ENCODE results near the gene RFX3.
A peak's percentile ranks its signal among the peaks of the same experiment; 100 is the strongest.

The RFX3 gene

GRCh38 chr9:3191715-3192114 is 334.1 kb downstream of the RFX3 start:
- no peak for DNase-seq

DNA sequence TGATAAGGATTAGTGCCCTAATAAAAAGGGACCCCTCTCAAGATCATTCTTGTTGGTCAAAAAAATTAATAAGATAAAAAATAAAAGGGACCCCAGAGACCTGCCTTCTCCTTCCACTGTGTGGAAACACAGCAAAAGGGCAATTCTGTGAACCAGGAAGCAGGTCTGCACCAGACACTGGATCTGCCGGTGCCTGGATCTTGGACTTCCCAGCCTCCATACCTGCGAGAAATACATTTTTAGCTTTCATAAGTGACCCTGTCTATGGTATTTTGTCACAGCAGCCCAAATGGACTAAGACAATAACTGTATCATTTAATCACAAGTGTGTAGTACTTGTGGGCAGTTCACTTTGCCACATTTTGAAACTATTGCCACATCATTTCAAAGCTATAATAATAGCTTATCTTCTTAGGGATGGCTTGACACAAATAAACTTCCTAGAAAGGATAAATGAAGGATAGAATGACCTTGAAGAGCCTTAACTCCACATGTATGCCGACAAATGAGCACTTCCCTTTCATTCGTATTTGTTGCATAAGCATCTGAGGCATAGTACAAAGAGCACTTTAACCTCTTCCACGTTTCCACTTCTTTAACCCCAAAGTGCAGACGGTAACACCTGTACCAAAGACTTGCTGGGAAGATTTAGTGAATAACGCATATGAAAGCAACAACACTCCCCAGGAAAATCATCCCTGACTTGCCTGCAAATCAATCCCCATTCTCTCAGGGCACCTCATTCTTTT is 336.5 kb downstream of the RFX3 start:
- no peak for DNase-seq

DNA sequence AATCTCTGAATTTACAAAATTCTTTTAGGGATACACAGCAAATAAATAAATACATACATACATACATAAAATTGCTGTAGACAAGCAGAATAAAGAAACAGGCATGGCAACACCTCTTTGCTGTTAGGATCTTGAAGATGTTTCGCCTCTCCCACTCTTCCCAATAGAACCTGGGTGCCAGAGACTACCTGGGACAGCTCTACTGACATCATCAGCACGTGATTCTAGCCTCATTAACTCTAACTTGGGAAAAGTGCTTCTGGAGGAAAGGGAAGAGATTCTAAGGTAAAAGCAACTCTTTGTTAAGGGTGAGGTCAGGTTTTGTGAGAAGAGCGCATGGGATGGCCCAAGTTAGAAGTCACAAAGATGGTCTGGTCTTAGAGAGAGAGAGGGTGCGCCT is 339.1 kb downstream of the RFX3 start:
- no peak for DNase-seq

DNA sequence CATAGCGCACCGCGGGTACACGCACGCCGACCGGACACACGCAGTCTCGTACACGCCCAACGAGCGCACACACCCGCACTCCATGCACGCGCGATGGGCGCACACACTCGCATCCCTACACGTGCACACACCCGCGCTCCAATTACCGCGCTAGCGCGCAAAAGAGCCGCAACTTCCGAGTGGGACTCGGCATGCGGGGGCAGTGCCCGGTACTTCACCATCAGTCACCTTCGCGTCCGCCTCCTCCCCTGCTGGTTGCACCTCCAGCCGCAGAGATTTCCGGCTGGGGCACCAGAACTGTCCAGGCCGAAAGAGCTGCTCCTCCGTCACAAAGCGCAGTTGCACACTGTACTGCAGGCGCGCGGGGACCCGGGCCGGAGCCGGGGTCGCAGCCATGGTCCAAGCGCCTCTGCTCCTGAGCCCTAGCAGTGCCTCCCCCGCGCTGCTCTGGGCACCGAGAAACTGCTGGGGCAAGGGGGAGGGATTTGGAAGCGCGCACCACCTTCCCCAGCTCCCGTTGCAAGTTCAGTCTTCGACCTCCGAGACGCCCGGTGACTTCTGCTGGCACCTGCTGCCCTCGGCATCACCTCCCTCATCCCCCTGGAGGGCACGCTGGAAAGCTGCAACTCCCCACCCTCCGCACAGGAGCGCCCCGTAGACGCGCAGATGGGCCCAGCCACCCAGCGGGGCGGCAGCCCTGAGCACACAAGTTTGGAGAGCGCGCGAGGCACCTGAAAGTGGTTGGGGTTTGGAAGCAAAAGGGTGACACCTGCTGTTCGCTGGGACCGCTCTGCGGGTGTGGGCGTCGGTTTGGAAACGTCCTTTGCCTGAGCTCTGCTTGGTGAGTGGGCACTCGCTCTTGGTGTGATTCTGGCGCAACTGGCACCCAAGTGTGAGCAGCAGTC is 344.5 kb downstream of the RFX3 start:
- DNase-seq = peak in 2 of 4 experiments; percentile 2 to 7

- no peak for DNase-seq
Observed at GRCh38 chr9:3180696-3181048, 345.1 kb downstream of the RFX3 start.

GRCh38 chr9:3179711-3180110 is 346.1 kb downstream of the RFX3 start:
- no peak for DNase-seq

- no peak for DNase-seq
Observed at GRCh38 chr9:3177936-3178335, 347.9 kb downstream of the RFX3 start.

DNA sequence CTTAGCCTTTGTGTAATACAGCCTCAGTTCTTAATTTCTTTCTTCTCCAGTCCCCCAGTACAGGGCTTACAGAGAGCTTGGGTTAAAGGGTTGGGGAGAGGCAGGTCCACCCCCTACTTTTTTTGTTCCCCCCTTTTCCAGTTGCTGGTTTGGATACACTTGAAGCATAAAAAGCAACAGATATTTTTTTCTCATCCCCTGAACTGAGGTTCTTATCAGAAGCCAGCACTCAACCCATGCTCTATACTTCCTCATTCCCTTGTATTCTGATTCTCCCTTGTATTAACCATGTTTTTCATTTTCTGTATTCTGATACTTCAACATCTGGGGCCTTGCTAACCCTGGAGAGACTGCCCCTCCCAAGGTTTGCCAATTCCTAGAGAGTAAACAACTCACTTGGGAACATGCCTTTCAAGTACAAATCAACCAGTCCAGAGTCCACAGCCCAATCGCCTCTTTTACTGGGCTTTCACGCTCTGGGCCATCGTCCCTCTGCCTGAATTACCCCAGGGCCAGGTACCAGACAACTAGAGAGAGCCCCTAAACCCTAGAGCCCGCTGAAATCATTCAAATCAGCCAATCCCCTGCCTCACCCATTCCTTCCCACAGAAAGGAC is 348.5 kb downstream of the RFX3 start:
- no peak for DNase-seq

DNA sequence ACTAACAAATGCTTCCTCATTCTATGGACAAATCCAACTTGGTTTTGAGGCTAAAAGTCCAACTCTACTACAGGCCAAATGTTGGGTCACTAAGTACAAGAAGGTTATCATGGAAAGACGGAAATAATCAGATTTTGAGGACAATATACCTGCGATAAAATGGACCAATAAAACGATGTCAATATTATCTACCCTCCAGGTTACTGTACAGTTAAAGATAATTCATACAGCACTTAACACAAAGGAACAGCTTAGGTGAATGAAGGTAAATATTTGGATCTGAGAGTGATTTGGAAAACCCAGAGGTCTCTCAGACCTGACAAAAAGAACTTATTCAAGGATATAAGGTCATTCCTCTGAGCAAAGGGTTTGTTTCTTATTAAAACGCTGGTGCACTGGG is 352.4 kb downstream of the RFX3 start:
- DNase-seq = no peak

GRCh38 chr9:3170819-3171218 is 355.0 kb downstream of the RFX3 start:
- DNase-seq = no peak

All from activated naive CD4-positive, alpha-beta T cell (primary cell).